Stimulated activated CD4-positive, alpha-beta T cell treated with anti-CD3 and anti-CD28 coated beads, Interleukin-15, amount 100 ng/mL, for 24 hours (primary cell): ENCODE measurements around the gene MCTP1.

Experiments used
- DNase-seq: peaks from one replicate; pipeline ENCODE4 v3.0.0-alpha.2; 2020

The MCTP1 gene

GRCh38 chr5:94746731-94747124 is 538.2 kb downstream of the MCTP1 start:
- DNase-seq = no peak

- no peak for DNase-seq
Observed at GRCh38 chr5:94745786-94746730, 538.8 kb downstream of the MCTP1 start.

- DNase-seq = no peak
Observed at GRCh38 chr5:94744906-94745305, 540.0 kb downstream of the MCTP1 start.

GRCh38 chr5:94742852-94743251 is 542.0 kb downstream of the MCTP1 start:
- DNase-seq = no peak

- no peak for DNase-seq
Observed at GRCh38 chr5:94740286-94740685, 544.6 kb downstream of the MCTP1 start.

- DNase-seq = no peak
Observed at GRCh38 chr5:94736498-94736897, 548.4 kb downstream of the MCTP1 start.

- DNase-seq = no peak
Observed at GRCh38 chr5:94731471-94731870, 553.4 kb downstream of the MCTP1 start.

GRCh38 chr5:94725142-94725541 is 559.8 kb downstream of the MCTP1 start:
- DNase-seq = no peak

- DNase-seq = no peak
Observed at GRCh38 chr5:94715768-94716167, 569.1 kb downstream of the MCTP1 start.

- no peak for DNase-seq
Observed at GRCh38 chr5:94711785-94712184, 573.1 kb downstream of the MCTP1 start.

GRCh38 chr5:94709277-94709676 is 575.6 kb downstream of the MCTP1 start:
- no peak for DNase-seq

GRCh38 chr5:94707359-94707758 is 577.5 kb downstream of the MCTP1 start:
- no peak for DNase-seq

GRCh38 chr5:94705427-94705826 is 579.5 kb downstream of the MCTP1 start:
- no peak for DNase-seq

GRCh38 chr5:94702729-94703128 is 582.2 kb downstream of the MCTP1 start:
- DNase-seq = no peak

GRCh38 chr5:94700592-94700991 is 584.3 kb downstream of the MCTP1 start:
- DNase-seq = no peak

GRCh38 chr5:94699562-94699961 is 585.3 kb downstream of the MCTP1 start:
- no peak for DNase-seq

- no peak for DNase-seq
Observed at GRCh38 chr5:94698197-94698596, 586.7 kb downstream of the MCTP1 start.

- no peak for DNase-seq
Observed at GRCh38 chr5:94694671-94695070, 590.2 kb downstream of the MCTP1 start.

- DNase-seq = no peak
Observed at GRCh38 chr5:94693845-94694370, 591.0 kb downstream of the MCTP1 start.

GRCh38 chr5:94693043-94693822 is 591.7 kb downstream of the MCTP1 start:
- no peak for DNase-seq

GRCh38 chr5:94692581-94692980 is 592.3 kb downstream of the MCTP1 start:
- no peak for DNase-seq

- DNase-seq = no peak
Observed at GRCh38 chr5:94691949-94692348, 592.9 kb downstream of the MCTP1 start.

- no peak for DNase-seq
Observed at GRCh38 chr5:94691291-94691690, 593.6 kb downstream of the MCTP1 start.

GRCh38 chr5:94690778-94691177 is 594.1 kb downstream of the MCTP1 start:
- no peak for DNase-seq
